ENCODE data around the gene VSIG10L2.

The VSIG10L2 gene

GRCh38 chr11:125935618-125936199, 10.1 kb upstream of the VSIG10L2 start:
- H3K4me3 ChIP-seq (replicated peaks; ENCODE audit: low read depth, low read length) = no peak overlapping the region
- no peak for TF ChIP-seq CTCF (IDR thresholded peaks at IDR 0.05; ENCODE audit: low read depth, low read length, missing control alignments)
- DNase-seq (ENCODE audit: extremely low read depth, low read depth) = no peak

DNA sequence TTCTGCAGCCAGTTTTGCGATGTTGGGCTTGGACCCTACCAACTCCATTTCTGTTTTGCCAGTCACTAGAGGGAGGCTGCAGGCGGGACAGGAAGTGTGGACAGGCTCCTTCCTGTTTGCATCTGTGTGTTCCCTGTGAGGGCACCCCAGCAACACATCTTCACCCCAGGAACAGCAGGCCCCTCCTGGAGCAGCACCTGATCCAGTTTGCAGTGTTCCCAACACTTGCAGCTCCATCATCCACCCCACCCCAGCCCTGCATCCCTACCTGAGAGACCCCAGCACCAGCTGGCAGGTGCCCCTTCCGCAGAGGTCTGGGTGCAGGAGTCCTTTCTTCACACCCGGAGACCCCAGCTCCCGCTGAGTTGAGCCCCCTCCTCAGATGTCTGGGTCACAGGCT, 7.4 kb upstream of the VSIG10L2 start:
- H3K4me3 ChIP-seq (replicated peaks; ENCODE audit: low read depth, low read length) = no peak overlapping the region
- DNase-seq (ENCODE audit: extremely low read depth, low read depth) = no peak
- no peak for TF ChIP-seq CTCF (IDR thresholded peaks at IDR 0.05; ENCODE audit: low read depth, low read length, missing control alignments)

GRCh38 chr11:125939081-125939521, 6.7 kb upstream of the VSIG10L2 start:
- TF ChIP-seq CTCF (IDR thresholded peaks at IDR 0.05; ENCODE audit: low read depth, low read length, missing control alignments) = no peak
- no peak for DNase-seq (ENCODE audit: extremely low read depth, low read depth)
- no peak overlapping the region for H3K4me3 ChIP-seq (replicated peaks; ENCODE audit: low read depth, low read length)

DNA sequence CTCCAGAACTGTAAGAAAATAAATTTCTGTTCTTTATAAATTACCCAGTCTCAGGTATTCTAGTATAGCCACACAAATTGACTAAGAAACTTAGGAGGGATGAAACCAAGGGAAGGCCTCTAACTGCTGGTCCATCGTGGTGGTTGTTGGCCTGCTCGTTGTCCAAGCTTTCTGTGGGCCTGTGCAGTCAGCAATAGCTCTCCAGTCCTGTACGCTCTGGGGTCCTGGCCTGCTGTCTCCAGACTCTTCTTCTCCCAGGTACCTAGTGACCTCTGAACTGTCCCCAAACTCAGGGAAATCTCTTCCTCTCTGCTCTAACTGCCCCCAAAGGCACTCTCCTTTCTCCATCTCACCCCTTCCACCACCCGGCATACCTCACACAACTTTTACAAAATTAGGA, 5.7 kb upstream of the VSIG10L2 start:
- TF ChIP-seq CTCF (IDR thresholded peaks at IDR 0.05; ENCODE audit: low read depth, low read length, missing control alignments) = no peak
- DNase-seq (ENCODE audit: extremely low read depth, low read depth) = no peak
- no peak overlapping the region for H3K4me3 ChIP-seq (replicated peaks; ENCODE audit: low read depth, low read length)

DNA sequence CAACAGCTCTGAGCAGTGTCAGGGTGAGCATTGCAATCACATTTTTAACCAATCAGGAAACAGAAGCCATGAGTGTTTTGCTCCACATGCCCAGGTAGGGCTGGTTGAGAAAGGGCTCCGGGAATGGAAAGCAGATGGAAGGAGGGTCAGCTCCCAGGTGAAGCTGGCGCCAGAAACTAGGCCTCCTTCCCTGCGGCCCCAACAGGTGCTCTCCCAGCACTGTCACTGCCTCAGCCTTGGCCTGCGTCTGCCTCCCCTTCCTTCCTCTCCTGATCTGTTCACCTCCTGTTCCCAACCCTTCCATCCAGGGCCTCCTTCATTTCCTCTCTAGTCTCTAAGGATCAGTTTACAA, 4.6 kb upstream of the VSIG10L2 start:
- H3K4me3 ChIP-seq (replicated peaks; ENCODE audit: low read depth, low read length) = no peak overlapping the region
- TF ChIP-seq CTCF (IDR thresholded peaks at IDR 0.05; ENCODE audit: low read depth, low read length, missing control alignments) = no peak
- no peak for DNase-seq (ENCODE audit: extremely low read depth, low read depth)

GRCh38 chr11:125941619-125942611, 3.9 kb upstream of the VSIG10L2 start:
- DNase-seq (ENCODE audit: extremely low read depth, low read depth) = no peak
- peak; percentile 83 for TF ChIP-seq CTCF (IDR thresholded peaks at IDR 0.05; ENCODE audit: low read depth, low read length, missing control alignments)
- H3K4me3 ChIP-seq (replicated peaks; ENCODE audit: low read depth, low read length) = no peak overlapping the region
